ENCODE results near the gene TESK1. TPM values are rescaled to one million over a fixed set of nuclear protein-coding genes. Genes with fewer than 3 reads are reported as not detected.

The TESK1 gene
- total and polyA plus RNA-seq, 2 of the 8 experiments (the other 6 are each of a cell fraction or from before 2014, with no cell fraction given), result 13.5 to 13.9 TPM

DNA sequence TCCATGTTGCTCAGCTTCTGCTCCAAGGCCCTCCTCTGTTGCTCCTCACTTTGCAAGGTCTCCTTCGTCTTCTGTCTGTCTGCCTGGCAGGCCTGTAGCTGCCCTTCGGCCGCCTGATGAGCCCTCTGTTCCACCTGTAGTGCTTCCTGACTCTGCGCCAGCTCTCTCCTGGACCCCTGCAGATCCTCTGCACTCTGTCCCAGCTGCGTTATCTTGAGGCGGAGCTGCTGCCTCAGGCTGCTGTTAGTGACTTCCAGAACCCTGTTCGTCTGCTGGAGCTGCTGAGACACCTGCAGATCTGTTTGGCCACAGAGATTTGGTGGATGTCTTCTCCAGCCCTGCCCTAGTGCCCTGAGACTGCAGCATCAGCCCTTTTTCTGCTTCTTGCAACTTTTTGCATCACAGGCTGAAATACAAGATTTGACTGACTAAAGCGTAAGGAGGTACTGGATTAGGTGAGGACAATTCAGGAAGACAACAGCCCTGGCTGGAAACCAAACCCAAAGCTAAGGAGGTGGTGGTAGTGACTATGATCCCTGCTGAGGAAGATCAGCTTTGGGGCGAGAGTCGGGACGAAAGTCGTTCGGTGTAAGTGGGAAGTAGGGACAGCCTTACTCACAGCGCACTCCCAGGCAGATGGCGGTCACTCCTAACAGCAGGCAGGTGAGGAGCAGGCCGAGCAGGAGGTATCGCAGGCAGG is 11.1 kb downstream of the TESK1 start (continued):
- TF ChIP-seq, protein P1, sequence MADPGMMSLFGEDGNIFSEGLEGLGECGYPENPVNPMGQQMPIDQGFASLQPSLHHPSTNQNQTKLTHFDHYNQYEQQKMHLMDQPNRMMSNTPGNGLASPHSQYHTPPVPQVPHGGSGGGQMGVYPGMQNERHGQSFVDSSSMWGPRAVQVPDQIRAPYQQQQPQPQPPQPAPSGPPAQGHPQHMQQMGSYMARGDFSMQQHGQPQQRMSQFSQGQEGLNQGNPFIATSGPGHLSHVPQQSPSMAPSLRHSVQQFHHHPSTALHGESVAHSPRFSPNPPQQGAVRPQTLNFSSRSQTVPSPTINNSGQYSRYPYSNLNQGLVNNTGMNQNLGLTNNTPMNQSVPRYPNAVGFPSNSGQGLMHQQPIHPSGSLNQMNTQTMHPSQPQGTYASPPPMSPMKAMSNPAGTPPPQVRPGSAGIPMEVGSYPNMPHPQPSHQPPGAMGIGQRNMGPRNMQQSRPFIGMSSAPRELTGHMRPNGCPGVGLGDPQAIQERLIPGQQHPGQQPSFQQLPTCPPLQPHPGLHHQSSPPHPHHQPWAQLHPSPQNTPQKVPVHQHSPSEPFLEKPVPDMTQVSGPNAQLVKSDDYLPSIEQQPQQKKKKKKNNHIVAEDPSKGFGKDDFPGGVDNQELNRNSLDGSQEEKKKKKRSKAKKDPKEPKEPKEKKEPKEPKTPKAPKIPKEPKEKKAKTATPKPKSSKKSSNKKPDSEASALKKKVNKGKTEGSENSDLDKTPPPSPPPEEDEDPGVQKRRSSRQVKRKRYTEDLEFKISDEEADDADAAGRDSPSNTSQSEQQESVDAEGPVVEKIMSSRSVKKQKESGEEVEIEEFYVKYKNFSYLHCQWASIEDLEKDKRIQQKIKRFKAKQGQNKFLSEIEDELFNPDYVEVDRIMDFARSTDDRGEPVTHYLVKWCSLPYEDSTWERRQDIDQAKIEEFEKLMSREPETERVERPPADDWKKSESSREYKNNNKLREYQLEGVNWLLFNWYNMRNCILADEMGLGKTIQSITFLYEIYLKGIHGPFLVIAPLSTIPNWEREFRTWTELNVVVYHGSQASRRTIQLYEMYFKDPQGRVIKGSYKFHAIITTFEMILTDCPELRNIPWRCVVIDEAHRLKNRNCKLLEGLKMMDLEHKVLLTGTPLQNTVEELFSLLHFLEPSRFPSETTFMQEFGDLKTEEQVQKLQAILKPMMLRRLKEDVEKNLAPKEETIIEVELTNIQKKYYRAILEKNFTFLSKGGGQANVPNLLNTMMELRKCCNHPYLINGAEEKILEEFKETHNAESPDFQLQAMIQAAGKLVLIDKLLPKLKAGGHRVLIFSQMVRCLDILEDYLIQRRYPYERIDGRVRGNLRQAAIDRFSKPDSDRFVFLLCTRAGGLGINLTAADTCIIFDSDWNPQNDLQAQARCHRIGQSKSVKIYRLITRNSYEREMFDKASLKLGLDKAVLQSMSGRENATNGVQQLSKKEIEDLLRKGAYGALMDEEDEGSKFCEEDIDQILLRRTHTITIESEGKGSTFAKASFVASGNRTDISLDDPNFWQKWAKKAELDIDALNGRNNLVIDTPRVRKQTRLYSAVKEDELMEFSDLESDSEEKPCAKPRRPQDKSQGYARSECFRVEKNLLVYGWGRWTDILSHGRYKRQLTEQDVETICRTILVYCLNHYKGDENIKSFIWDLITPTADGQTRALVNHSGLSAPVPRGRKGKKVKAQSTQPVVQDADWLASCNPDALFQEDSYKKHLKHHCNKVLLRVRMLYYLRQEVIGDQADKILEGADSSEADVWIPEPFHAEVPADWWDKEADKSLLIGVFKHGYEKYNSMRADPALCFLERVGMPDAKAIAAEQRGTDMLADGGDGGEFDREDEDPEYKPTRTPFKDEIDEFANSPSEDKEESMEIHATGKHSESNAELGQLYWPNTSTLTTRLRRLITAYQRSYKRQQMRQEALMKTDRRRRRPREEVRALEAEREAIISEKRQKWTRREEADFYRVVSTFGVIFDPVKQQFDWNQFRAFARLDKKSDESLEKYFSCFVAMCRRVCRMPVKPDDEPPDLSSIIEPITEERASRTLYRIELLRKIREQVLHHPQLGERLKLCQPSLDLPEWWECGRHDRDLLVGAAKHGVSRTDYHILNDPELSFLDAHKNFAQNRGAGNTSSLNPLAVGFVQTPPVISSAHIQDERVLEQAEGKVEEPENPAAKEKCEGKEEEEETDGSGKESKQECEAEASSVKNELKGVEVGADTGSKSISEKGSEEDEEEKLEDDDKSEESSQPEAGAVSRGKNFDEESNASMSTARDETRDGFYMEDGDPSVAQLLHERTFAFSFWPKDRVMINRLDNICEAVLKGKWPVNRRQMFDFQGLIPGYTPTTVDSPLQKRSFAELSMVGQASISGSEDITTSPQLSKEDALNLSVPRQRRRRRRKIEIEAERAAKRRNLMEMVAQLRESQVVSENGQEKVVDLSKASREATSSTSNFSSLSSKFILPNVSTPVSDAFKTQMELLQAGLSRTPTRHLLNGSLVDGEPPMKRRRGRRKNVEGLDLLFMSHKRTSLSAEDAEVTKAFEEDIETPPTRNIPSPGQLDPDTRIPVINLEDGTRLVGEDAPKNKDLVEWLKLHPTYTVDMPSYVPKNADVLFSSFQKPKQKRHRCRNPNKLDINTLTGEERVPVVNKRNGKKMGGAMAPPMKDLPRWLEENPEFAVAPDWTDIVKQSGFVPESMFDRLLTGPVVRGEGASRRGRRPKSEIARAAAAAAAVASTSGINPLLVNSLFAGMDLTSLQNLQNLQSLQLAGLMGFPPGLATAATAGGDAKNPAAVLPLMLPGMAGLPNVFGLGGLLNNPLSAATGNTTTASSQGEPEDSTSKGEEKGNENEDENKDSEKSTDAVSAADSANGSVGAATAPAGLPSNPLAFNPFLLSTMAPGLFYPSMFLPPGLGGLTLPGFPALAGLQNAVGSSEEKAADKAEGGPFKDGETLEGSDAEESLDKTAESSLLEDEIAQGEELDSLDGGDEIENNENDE (IDR thresholded peaks at IDR 0.05; ENCODE audit: insufficient replicate concordance, low read length), result no peak
- TF ChIP-seq CBX5 (IDR thresholded peaks at IDR 0.05; ENCODE audit: low read depth, low read length) (no peak), RFX5 (IDR thresholded peaks at IDR 0.05; ENCODE audit: borderline replicate concordance, low read depth, low read length) (no peak), NANOG (IDR thresholded peaks at IDR 0.05; ENCODE audit: insufficient read depth, low read depth, low read length, poor library complexity, severe bottlenecking) (no peak), RBBP5 (IDR thresholded peaks at IDR 0.05; ENCODE audit: borderline replicate concordance, low read depth, low read length) (no peak), TCF12 (IDR thresholded peaks at IDR 0.05; ENCODE audit: low read depth, low read length) (no peak), SIRT6 (IDR thresholded peaks at IDR 0.05; ENCODE audit: low read length) (no peak), POU5F1 (IDR thresholded peaks at IDR 0.05; ENCODE audit: low read depth, low read length) (no peak), NRF1 (IDR thresholded peaks at IDR 0.05; ENCODE audit: low read depth, low read length) (no peak), SP1 (IDR thresholded peaks at IDR 0.05; ENCODE audit: low read depth, low read length) (no peak), CEBPB (IDR thresholded peaks at IDR 0.05; ENCODE audit: low read depth, low read length) (no peak), KDM1A (IDR thresholded peaks at IDR 0.05; ENCODE audit: borderline replicate concordance, low read length) (no peak)
